HL-60 (cell line): Measurements from ENCODE around the gene USP14.

Source experiments
- CTCF ChIP-seq: IDR thresholded peaks from one replicate; pipeline ENCODE4 v1.5.1; 2011; ENCODE audit warnings: low read length, control low read depth, inconsistent platforms; ENCODE audit not compliant: insufficient read depth
- POLR2AphosphoS5 ChIP-seq: IDR thresholded peaks from 2 replicates; pipeline ENCODE4 v1.6.1; 2012; ENCODE audit warnings: low read depth

GRCh38 chr18:181711-182110 is 23.4 kb downstream of the USP14 start:
- TF ChIP-seq CTCF (no peak), POLR2AphosphoS5 (no peak)
